ENCODE data around the gene MAPKBP1.

GRCh38 chr15:41820791-41821423 lies 46.6 kb downstream of the MAPKBP1 start:
- no peak for TF ChIP-seq EP300 (IDR thresholded peaks at IDR 0.05)
- TF ChIP-seq POLR2A (IDR thresholded peaks at IDR 0.05): no peak
- no peak for TF ChIP-seq CTCF (IDR thresholded peaks at IDR 0.05)
